Mononuclear cell (primary cell): ENCODE results near the gene ELAVL4. TPM values are rescaled to one million over a fixed set of nuclear protein-coding genes. Genes with fewer than 3 reads are reported as not detected.

Experiments used
- H3K27me3 ChIP-seq: 2 replicates; pipeline ENCODE4 v1.6.0; 2011; ENCODE audit warnings: low read length, control low read depth; ENCODE audit not compliant: insufficient read depth
- H3K4me1 ChIP-seq: 2 replicates; pipeline ENCODE4 v1.5.1; 2011; ENCODE audit warnings: mild to moderate bottlenecking, low read length, control low read depth; ENCODE audit not compliant: insufficient read depth
- H3K4me3 ChIP-seq: 2 replicates; pipeline ENCODE4 v1.5.1; 2011; ENCODE audit warnings: mild to moderate bottlenecking, low read length, moderate library complexity
- H3K9me3 ChIP-seq: 2 replicates; pipeline ENCODE4 v1.5.1; 2011; ENCODE audit warnings: low read depth, mild to moderate bottlenecking, control low read depth, low read length
- total RNA-seq: library from RNA; depleted of rRNA; stranded (reverse); fragments of >200 nt; gene quantifications from one replicate; pipeline ENCODE4 v1.2.3, GENCODE V29; 2012

ELAVL4 gene
- total RNA-seq = not detected

- no peaks in the 10 kb centered on the region for H3K9me3 ChIP-seq
- H3K4me3 ChIP-seq = no peak within 1 kb of the TSS
- peaks cover 21% of the 10 kb centered on the region for H3K4me1 ChIP-seq
- peaks cover 18% of the 10 kb centered on the region for H3K27me3 ChIP-seq
Measured at GRCh38 chr1:50108497-50109059, at the start of gene ELAVL4. Gene ELAVL4, plus strand, starts transcription at chr1:50108920. Its CDS starts 270 bp downstream, at chr1:50109190.

GRCh38 chr1:50060279-50060678, 48.4 kb upstream of the ELAVL4 start:
- Histone ChIP-seq H3K9me3 (no peaks in the 10 kb centered on the region), H3K4me3 (no peak overlapping the region), H3K4me1 (no peaks in the 10 kb centered on the region), H3K27me3 (no peaks in the 10 kb centered on the region)

GRCh38 chr1:50066806-50067205, 41.9 kb upstream of the ELAVL4 start:
- no peak overlapping the region for H3K4me3 ChIP-seq
- H3K9me3 ChIP-seq = no peaks in the 10 kb centered on the region
- no peaks in the 10 kb centered on the region for H3K4me1 ChIP-seq
- no peaks in the 10 kb centered on the region for H3K27me3 ChIP-seq

GRCh38 chr1:50074931-50075330, 33.8 kb upstream of the ELAVL4 start:
- H3K4me3 ChIP-seq = no peak overlapping the region
- no peaks in the 10 kb centered on the region for H3K4me1 ChIP-seq
- no peaks in the 10 kb centered on the region for H3K27me3 ChIP-seq
- H3K9me3 ChIP-seq = no peaks in the 10 kb centered on the region

GRCh38 chr1:50077273-50077672, 31.4 kb upstream of the ELAVL4 start:
- H3K4me1 ChIP-seq = no peaks in the 10 kb centered on the region
- H3K4me3 ChIP-seq = no peak overlapping the region
- no peaks in the 10 kb centered on the region for H3K9me3 ChIP-seq
- H3K27me3 ChIP-seq = no peaks in the 10 kb centered on the region

- H3K27me3 ChIP-seq = no peaks in the 10 kb centered on the region
- H3K9me3 ChIP-seq = no peaks in the 10 kb centered on the region
- no peaks in the 10 kb centered on the region for H3K4me1 ChIP-seq
- no peak overlapping the region for H3K4me3 ChIP-seq
Measured at GRCh38 chr1:50080904-50081586, 27.7 kb upstream of the ELAVL4 start.

GRCh38 chr1:50084389-50084788, 24.3 kb upstream of the ELAVL4 start:
- H3K9me3 ChIP-seq = no peaks in the 10 kb centered on the region
- no peaks in the 10 kb centered on the region for H3K4me1 ChIP-seq
- H3K27me3 ChIP-seq = no peaks in the 10 kb centered on the region
- no peak overlapping the region for H3K4me3 ChIP-seq

- Histone ChIP-seq H3K4me1 (no peaks in the 10 kb centered on the region), H3K9me3 (no peaks in the 10 kb centered on the region), H3K4me3 (no peak overlapping the region), H3K27me3 (no peaks in the 10 kb centered on the region)
Measured at GRCh38 chr1:50091068-50091467, 17.7 kb upstream of the ELAVL4 start.

- H3K4me1 ChIP-seq = no peaks in the 10 kb centered on the region
- H3K9me3 ChIP-seq = no peaks in the 10 kb centered on the region
- no peak overlapping the region for H3K4me3 ChIP-seq
- H3K27me3 ChIP-seq = no peaks in the 10 kb centered on the region
Measured at GRCh38 chr1:50095716-50096115, 13.0 kb upstream of the ELAVL4 start.

GRCh38 chr1:50097021-50097679, 11.6 kb upstream of the ELAVL4 start:
- Histone ChIP-seq H3K9me3 (no peaks in the 10 kb centered on the region), H3K4me1 (no peaks in the 10 kb centered on the region), H3K27me3 (no peaks in the 10 kb centered on the region), H3K4me3 (no peak overlapping the region)

- Histone ChIP-seq H3K9me3 (no peaks in the 10 kb centered on the region), H3K27me3 (no peaks in the 10 kb centered on the region), H3K4me1 (no peaks in the 10 kb centered on the region), H3K4me3 (no peak overlapping the region)
Measured at GRCh38 chr1:50097791-50098190, 10.9 kb upstream of the ELAVL4 start.

GRCh38 chr1:50098591-50099021, 10.1 kb upstream of the ELAVL4 start:
- no peaks in the 10 kb centered on the region for H3K4me1 ChIP-seq

GRCh38 chr1:50099654-50100053, 9.1 kb upstream of the ELAVL4 start:
- no peaks in the 10 kb centered on the region for H3K9me3 ChIP-seq
- no peaks in the 10 kb centered on the region for H3K27me3 ChIP-seq
- H3K4me3 ChIP-seq = no peak overlapping the region
- H3K4me1 ChIP-seq = no peaks in the 10 kb centered on the region

More at GRCh38 chr1:50098591-50099021, 10.1 kb upstream of the ELAVL4 start:
- Histone ChIP-seq H3K27me3 (no peaks in the 10 kb centered on the region), H3K4me3 (no peak overlapping the region), H3K9me3 (no peaks in the 10 kb centered on the region)

GRCh38 chr1:50103615-50104081, 5.1 kb upstream of the ELAVL4 start:
- H3K9me3 ChIP-seq = no peaks in the 10 kb centered on the region
- no peaks in the 10 kb centered on the region for H3K27me3 ChIP-seq
- no peak overlapping the region for H3K4me3 ChIP-seq
- no peaks in the 10 kb centered on the region for H3K4me1 ChIP-seq

- Histone ChIP-seq H3K9me3 (no peaks in the 10 kb centered on the region), H3K4me1 (peaks cover 15% of the 10 kb centered on the region), H3K27me3 (peaks cover 9% of the 10 kb centered on the region), H3K4me3 (no peak overlapping the region)
Measured at GRCh38 chr1:50105433-50105832, 3.3 kb upstream of the ELAVL4 start.
